DMS 273 treated with DMSO at 0.1 percent for 48 hours (cell line): ENCODE data around the gene ZNF45.
"Not testable (repeated sequence)": the region's sequence is repeated elsewhere in the genome, so short reads cannot be mapped to it uniquely, and the experiment has no call there.

ENCODE experiments used
- DNase-seq: peaks from one replicate; lab custom pipeline; 2025; lab: John Stamatoyannopoulos, UW

ZNF45 gene

GRCh38 chr19:43913383-43913782, 21.7 kb downstream of the ZNF45 start:
- no peak for DNase-seq

GRCh38 chr19:43910884-43911283, 24.2 kb downstream of the ZNF45 start:
- no peak for DNase-seq

GRCh38 chr19:43908659-43909058, 26.4 kb downstream of the ZNF45 start:
- no peak for DNase-seq

GRCh38 chr19:43906774-43907173, 28.3 kb downstream of the ZNF45 start:
- no peak for DNase-seq

- no peak for DNase-seq
Measured at GRCh38 chr19:43905897-43906296, 29.2 kb downstream of the ZNF45 start.

- DNase-seq, result no peak
Measured at GRCh38 chr19:43902399-43902798, 32.7 kb downstream of the ZNF45 start.

GRCh38 chr19:43901395-43902390, 33.4 kb downstream of the ZNF45 start:
- no peak for DNase-seq

- no peak for DNase-seq
Measured at GRCh38 chr19:43895727-43896308, 39.3 kb downstream of the ZNF45 start.

GRCh38 chr19:43883864-43884263, 51.2 kb downstream of the ZNF45 start, which contains the start of gene ZNF404:
TSS of gene ZNF404 (minus strand) at chr19:43883964.
- DNase-seq, result no peak

GRCh38 chr19:43880483-43880882, 54.6 kb downstream of the ZNF45 start:
- DNase-seq, result no peak

GRCh38 chr19:43872547-43873336, 62.3 kb downstream of the ZNF45 start:
- no peak for DNase-seq

- not testable (repeated sequence) for DNase-seq
Measured at GRCh38 chr19:43866923-43867322, 68.2 kb downstream of the ZNF45 start.
